ENCODE results near the gene NLN. TPM values are rescaled to one million over a fixed set of nuclear protein-coding genes. Genes with fewer than 3 reads are reported as not detected.
"Not testable (repeated sequence)": the region's sequence is repeated elsewhere in the genome, so short reads cannot be mapped to it uniquely, and the experiment has no call there.

Gene NLN
- total RNA-seq, 1 donor from 2014 or later: 45.8 TPM

DNA sequence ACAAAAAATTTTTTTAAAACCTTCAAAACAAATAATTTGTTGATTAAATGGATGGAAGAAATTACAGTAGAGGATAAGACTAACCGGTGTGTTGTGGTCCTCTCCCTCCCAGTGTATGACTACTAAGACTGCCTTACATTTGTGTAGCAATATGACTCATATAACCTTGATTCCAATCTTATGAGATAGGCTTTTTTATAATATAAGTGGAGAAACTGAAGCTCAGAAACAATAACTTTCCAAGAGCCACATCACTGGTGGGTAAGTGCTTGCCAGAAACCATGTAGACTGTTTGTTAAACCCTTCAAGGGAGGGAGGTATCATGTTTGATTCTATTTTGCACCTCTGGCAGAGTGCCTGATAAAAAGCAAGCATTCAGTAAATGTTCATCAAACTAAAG, 47.5 kb downstream of the NLN start:
- no peak overlapping the region for H3K27ac Mint-ChIP-seq (ENCODE audit: unreplicated experiment)
- no peaks in the 10 kb centered on the region for H3K27me3 Mint-ChIP-seq (ENCODE audit: unreplicated experiment)
- DNase-seq (ENCODE audit: low spot score): no peak
- peaks cover 29% of the 10 kb centered on the region for H3K36me3 Mint-ChIP-seq (ENCODE audit: low read depth, unreplicated experiment)
- no peaks in the 10 kb centered on the region for H3K9me3 Mint-ChIP-seq (ENCODE audit: unreplicated experiment)
- TF ChIP-seq, protein P1, sequence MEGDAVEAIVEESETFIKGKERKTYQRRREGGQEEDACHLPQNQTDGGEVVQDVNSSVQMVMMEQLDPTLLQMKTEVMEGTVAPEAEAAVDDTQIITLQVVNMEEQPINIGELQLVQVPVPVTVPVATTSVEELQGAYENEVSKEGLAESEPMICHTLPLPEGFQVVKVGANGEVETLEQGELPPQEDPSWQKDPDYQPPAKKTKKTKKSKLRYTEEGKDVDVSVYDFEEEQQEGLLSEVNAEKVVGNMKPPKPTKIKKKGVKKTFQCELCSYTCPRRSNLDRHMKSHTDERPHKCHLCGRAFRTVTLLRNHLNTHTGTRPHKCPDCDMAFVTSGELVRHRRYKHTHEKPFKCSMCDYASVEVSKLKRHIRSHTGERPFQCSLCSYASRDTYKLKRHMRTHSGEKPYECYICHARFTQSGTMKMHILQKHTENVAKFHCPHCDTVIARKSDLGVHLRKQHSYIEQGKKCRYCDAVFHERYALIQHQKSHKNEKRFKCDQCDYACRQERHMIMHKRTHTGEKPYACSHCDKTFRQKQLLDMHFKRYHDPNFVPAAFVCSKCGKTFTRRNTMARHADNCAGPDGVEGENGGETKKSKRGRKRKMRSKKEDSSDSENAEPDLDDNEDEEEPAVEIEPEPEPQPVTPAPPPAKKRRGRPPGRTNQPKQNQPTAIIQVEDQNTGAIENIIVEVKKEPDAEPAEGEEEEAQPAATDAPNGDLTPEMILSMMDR (IDR thresholded peaks at IDR 0.05; ENCODE audit: unreplicated experiment): no peak
- H3K4me3 Mint-ChIP-seq (ENCODE audit: unreplicated experiment): no peak overlapping the region
- H3K4me1 Mint-ChIP-seq (ENCODE audit: unreplicated experiment): no peaks in the 10 kb centered on the region

DNA sequence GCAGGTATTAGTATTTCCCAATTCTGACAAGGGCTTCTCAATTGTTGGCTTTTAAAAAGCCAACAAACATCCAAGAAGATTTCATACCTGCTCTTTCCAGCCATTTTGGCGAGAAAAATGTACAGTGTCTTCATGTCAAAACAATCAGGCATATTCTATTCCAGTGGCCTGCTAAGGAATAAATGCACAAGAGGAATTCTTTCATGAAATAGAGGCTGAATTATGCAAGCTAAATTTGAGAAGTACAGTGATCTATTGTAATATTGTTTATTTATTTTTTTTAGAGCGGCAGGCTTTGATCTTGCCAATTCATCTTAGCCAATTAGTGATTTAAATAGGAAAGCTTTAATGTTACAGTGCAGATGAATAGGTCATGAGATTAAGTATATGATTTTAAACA, 49.3 kb downstream of the NLN start:
- TF ChIP-seq, protein P1 (IDR thresholded peaks at IDR 0.05; ENCODE audit: unreplicated experiment): no peak
- Mint-ChIP-seq H3K36me3 (ENCODE audit: low read depth, unreplicated experiment) (peaks cover 25% of the 10 kb centered on the region), H3K27ac (ENCODE audit: unreplicated experiment) (no peak overlapping the region), H3K4me1 (ENCODE audit: unreplicated experiment) (no peaks in the 10 kb centered on the region), H3K9me3 (ENCODE audit: unreplicated experiment) (no peaks in the 10 kb centered on the region), H3K27me3 (ENCODE audit: unreplicated experiment) (no peaks in the 10 kb centered on the region), H3K4me3 (ENCODE audit: unreplicated experiment) (no peak overlapping the region)
- DNase-seq (ENCODE audit: low spot score): no peak

- H3K27me3 Mint-ChIP-seq (ENCODE audit: unreplicated experiment); H3K4me3 Mint-ChIP-seq (ENCODE audit: unreplicated experiment); H3K4me1 Mint-ChIP-seq (ENCODE audit: unreplicated experiment); H3K9me3 Mint-ChIP-seq (ENCODE audit: unreplicated experiment); DNase-seq (ENCODE audit: low spot score); H3K27ac Mint-ChIP-seq (ENCODE audit: unreplicated experiment): not testable (repeated sequence)
- peaks cover 10% of the 10 kb centered on the region for H3K36me3 Mint-ChIP-seq (ENCODE audit: low read depth, unreplicated experiment)
These were observed 51.0 kb downstream of the NLN start for GRCh38 chr5:65772963-65773362.

- Mint-ChIP-seq H3K4me1 (ENCODE audit: unreplicated experiment) (no peaks in the 10 kb centered on the region), H3K9me3 (ENCODE audit: unreplicated experiment) (no peaks in the 10 kb centered on the region), H3K4me3 (ENCODE audit: unreplicated experiment) (no peak overlapping the region), H3K27me3 (ENCODE audit: unreplicated experiment) (no peaks in the 10 kb centered on the region), H3K27ac (ENCODE audit: unreplicated experiment) (no peak overlapping the region), H3K36me3 (ENCODE audit: low read depth, unreplicated experiment) (no peaks in the 10 kb centered on the region)
- TF ChIP-seq, protein P1 (IDR thresholded peaks at IDR 0.05; ENCODE audit: unreplicated experiment): no peak
- no peak for DNase-seq (ENCODE audit: low spot score)
These were observed 52.3 kb downstream of the NLN start for GRCh38 chr5:65774346-65774745.

- Mint-ChIP-seq H3K27me3 (ENCODE audit: unreplicated experiment) (no peaks in the 10 kb centered on the region), H3K36me3 (ENCODE audit: low read depth, unreplicated experiment) (no peaks in the 10 kb centered on the region), H3K4me3 (ENCODE audit: unreplicated experiment) (no peak overlapping the region), H3K4me1 (ENCODE audit: unreplicated experiment) (no peaks in the 10 kb centered on the region), H3K9me3 (ENCODE audit: unreplicated experiment) (no peaks in the 10 kb centered on the region), H3K27ac (ENCODE audit: unreplicated experiment) (no peak overlapping the region)
- DNase-seq (ENCODE audit: low spot score): no peak
- TF ChIP-seq, protein P1 (IDR thresholded peaks at IDR 0.05; ENCODE audit: unreplicated experiment): no peak
These were observed 53.5 kb downstream of the NLN start for GRCh38 chr5:65775476-65775875.

Measured in endothelial cell (in vitro differentiated cells).